KOPT-K1 (cell line): ENCODE data around the gene KRT20.
"Not testable (repeated sequence)": the region's sequence is repeated elsewhere in the genome, so short reads cannot be mapped to it uniquely, and the experiment has no call there.

Source experiments
- H3K27ac ChIP-seq: fragments of 200-600 bp; sonication (generic); 2 replicates; pipeline ENCODE4 v1.5.1; 2016; ENCODE audit warnings: antibody characterized with exemption, mild to moderate bottlenecking, low read depth, low read length; ENCODE audit not compliant: poor library complexity, severe bottlenecking
- H3K36me3 ChIP-seq: fragments of 200-600 bp; sonication (generic); 2 replicates; pipeline ENCODE4 v1.5.1; 2017; ENCODE audit warnings: antibody characterized with exemption, mild to moderate bottlenecking, low read length, moderate library complexity; ENCODE audit not compliant: insufficient read depth
- H3K9me3 ChIP-seq: fragments of 200-600 bp; sonication (generic); 2 replicates; pipeline ENCODE4 v1.5.1; 2017; ENCODE audit warnings: antibody characterized with exemption, low read length, mild to moderate bottlenecking; ENCODE audit not compliant: insufficient read depth, poor library complexity, severe bottlenecking

The KRT20 gene

GRCh38 chr17:40873801-40874200 lies 11.2 kb downstream of the KRT20 start:
- no peak overlapping the region for H3K27ac ChIP-seq
- no peaks in the 10 kb centered on the region for H3K36me3 ChIP-seq
- no peaks in the 10 kb centered on the region for H3K9me3 ChIP-seq

GRCh38 chr17:40873255-40873654 lies 11.8 kb downstream of the KRT20 start:
- H3K27ac ChIP-seq = no peak overlapping the region
- H3K9me3 ChIP-seq = no peaks in the 10 kb centered on the region
- H3K36me3 ChIP-seq = no peaks in the 10 kb centered on the region

- Histone ChIP-seq H3K27ac (no peak overlapping the region), H3K36me3 (no peaks in the 10 kb centered on the region), H3K9me3 (no peaks in the 10 kb centered on the region)
Observed at GRCh38 chr17:40872416-40872815, 12.6 kb downstream of the KRT20 start.

- Histone ChIP-seq H3K36me3 (no peaks in the 10 kb centered on the region), H3K9me3 (no peaks in the 10 kb centered on the region)
Observed at GRCh38 chr17:40871316-40871715, 13.7 kb downstream of the KRT20 start.

GRCh38 chr17:40870136-40870535 lies 14.9 kb downstream of the KRT20 start:
- Histone ChIP-seq H3K27ac (no peak overlapping the region), H3K36me3 (no peaks in the 10 kb centered on the region), H3K9me3 (no peaks in the 10 kb centered on the region)

More at GRCh38 chr17:40871316-40871715, 13.7 kb downstream of the KRT20 start:
- no peak overlapping the region for H3K27ac ChIP-seq

GRCh38 chr17:40866838-40867237 lies 18.2 kb downstream of the KRT20 start, which contains the start of gene KRT12:
TSS of gene KRT12 (minus strand) at chr17:40867223. CDS start at chr17:40867186, 37 bp downstream.
- H3K36me3 ChIP-seq = no peaks in the 10 kb centered on the region

GRCh38 chr17:40864661-40865390 lies 20.2 kb downstream of the KRT20 start:
- Histone ChIP-seq H3K27ac (no peak overlapping the region), H3K36me3 (no peaks in the 10 kb centered on the region), H3K9me3 (no peaks in the 10 kb centered on the region)

More at GRCh38 chr17:40866838-40867237, 18.2 kb downstream of the KRT20 start, which contains the start of gene KRT12:
- H3K27ac ChIP-seq = no peak within 1 kb of the TSS
- H3K9me3 ChIP-seq = no peaks in the 10 kb centered on the region

- Histone ChIP-seq H3K27ac (no peak overlapping the region), H3K36me3 (no peaks in the 10 kb centered on the region)
Observed at GRCh38 chr17:40862985-40863733, 21.9 kb downstream of the KRT20 start.

GRCh38 chr17:40859536-40859935 lies 25.5 kb downstream of the KRT20 start:
- no peaks in the 10 kb centered on the region for H3K36me3 ChIP-seq
- no peak overlapping the region for H3K27ac ChIP-seq
- no peaks in the 10 kb centered on the region for H3K9me3 ChIP-seq

More at GRCh38 chr17:40862985-40863733, 21.9 kb downstream of the KRT20 start:
- H3K9me3 ChIP-seq = no peaks in the 10 kb centered on the region

GRCh38 chr17:40858667-40859066 lies 26.4 kb downstream of the KRT20 start:
- not testable (repeated sequence) for H3K9me3 ChIP-seq, H3K36me3 ChIP-seq, H3K27ac ChIP-seq

- no peaks in the 10 kb centered on the region for H3K9me3 ChIP-seq
- H3K27ac ChIP-seq = no peak overlapping the region
- H3K36me3 ChIP-seq = no peaks in the 10 kb centered on the region
Observed at GRCh38 chr17:40857535-40857934, 27.5 kb downstream of the KRT20 start.

GRCh38 chr17:40854175-40854814 lies 30.7 kb downstream of the KRT20 start:
- no peak overlapping the region for H3K27ac ChIP-seq
- no peaks in the 10 kb centered on the region for H3K36me3 ChIP-seq

GRCh38 chr17:40852364-40852763 lies 32.7 kb downstream of the KRT20 start:
- H3K36me3 ChIP-seq = no peaks in the 10 kb centered on the region
- H3K27ac ChIP-seq = no peak overlapping the region
- no peaks in the 10 kb centered on the region for H3K9me3 ChIP-seq

More at GRCh38 chr17:40854175-40854814, 30.7 kb downstream of the KRT20 start:
- H3K9me3 ChIP-seq = no peaks in the 10 kb centered on the region

GRCh38 chr17:40850293-40850972 lies 34.6 kb downstream of the KRT20 start:
- H3K27ac ChIP-seq = no peak overlapping the region
- no peaks in the 10 kb centered on the region for H3K36me3 ChIP-seq
- no peaks in the 10 kb centered on the region for H3K9me3 ChIP-seq

GRCh38 chr17:40849723-40850122 lies 35.3 kb downstream of the KRT20 start:
- Histone ChIP-seq H3K9me3 (no peaks in the 10 kb centered on the region), H3K36me3 (no peaks in the 10 kb centered on the region), H3K27ac (no peak overlapping the region)
